Caco-2 (cell line): Measurements from ENCODE around the gene MAPK4. TPM values are rescaled to one million over a fixed set of nuclear protein-coding genes. Genes with fewer than 3 reads are reported as not detected.

Source experiments
- BruUV-seq: library from RNA; stranded (reverse); fragments of 400-500 nt; replicated peaks from 2 replicates; lab custom pipeline; 2021; lab: Mats Ljungman, UMichigan
- CTCF ChIA-PET: fragments of 300-600 bp; sonication (Branson Sonifier 250); formaldehyde crosslinking; loops from one replicate; lab custom pipeline; 2022; ENCODE audit warnings: antibody characterized with exemption; lab: Charles Lee
- POLR2A ChIA-PET: fragments of 300-600 bp; sonication (Branson Sonifier 250); formaldehyde crosslinking; loops from one replicate; lab custom pipeline; 2022; ENCODE audit warnings: antibody characterized with exemption; lab: Charles Lee
- DNase-seq, 2 experiments: peaks; one replicate each; pipeline versions ENCODE4 v3.0.0 to v3.0.0-alpha.2; 2020 to 2022
- H3K27me3 ChIP-seq: replicated peaks from 2 replicates; pipeline ENCODE4 v1.6.0; 2011; ENCODE audit warnings: low read length; ENCODE audit not compliant: control insufficient read depth, insufficient read depth
- H3K36me3 ChIP-seq: 2 replicates; pipeline ENCODE4 v1.5.1; 2011; ENCODE audit warnings: low read length; ENCODE audit not compliant: control insufficient read depth, insufficient read depth
- H3K4me1 ChIP-seq: fragments of 250-450 bp; sonication (Bioruptor Pico); 2 replicates; pipeline ENCODE4 v1.5.1; 2020; ENCODE audit warnings: mild to moderate bottlenecking
- H3K4me3 ChIP-seq: 2 replicates; pipeline ENCODE4 v1.5.1; 2011; ENCODE audit warnings: low read depth, mild to moderate bottlenecking, control low read depth, low read length
- H3K9me3 ChIP-seq: fragments of 250-450 bp; sonication (Bioruptor Pico); 2 replicates; pipeline ENCODE4 v1.5.1; 2020; ENCODE audit warnings: mild to moderate bottlenecking, moderate library complexity
- H3K27ac Mint-ChIP-seq: one replicate; pipeline ENCODE4 v1.8.0; 2022; ENCODE audit warnings: mixed read lengths; ENCODE audit not compliant: unreplicated experiment
- H3K27me3 Mint-ChIP-seq: one replicate; pipeline ENCODE4 v1.8.0; 2022; ENCODE audit warnings: mixed read lengths; ENCODE audit not compliant: insufficient read depth, unreplicated experiment
- H3K36me3 Mint-ChIP-seq: one replicate; pipeline ENCODE4 v1.8.0; 2022; ENCODE audit warnings: mild to moderate bottlenecking, mixed read lengths; ENCODE audit not compliant: insufficient read depth, unreplicated experiment
- H3K4me1 Mint-ChIP-seq: one replicate; pipeline ENCODE4 v1.8.0; 2022; ENCODE audit warnings: low read depth, mixed read lengths; ENCODE audit not compliant: unreplicated experiment
- H3K4me3 Mint-ChIP-seq: one replicate; pipeline ENCODE4 v1.8.0; 2022; ENCODE audit warnings: mild to moderate bottlenecking, moderate library complexity, mixed read lengths; ENCODE audit not compliant: unreplicated experiment
- H3K9me3 Mint-ChIP-seq: one replicate; pipeline ENCODE4 v1.8.0; 2022; ENCODE audit warnings: mixed read lengths; ENCODE audit not compliant: unreplicated experiment
- intact Hi-C: fragments of 100-400 bp; cut with micrococcal nuclease; formaldehyde crosslinking; loops from one replicate; pipeline ENCODE4 v1.10.0; 2022; ENCODE audit not compliant: unreplicated experiment
- total RNA-seq: library from RNA; stranded (reverse); gene quantifications from 2 replicates; pipeline ENCODE4 v1.2.3, GENCODE V29; 2022
- TF ChIP-seq, protein P1 (sequence below), 2 experiments: fragments of 200-600 bp in 1 of 2; IDR thresholded peaks; 1 replicate in 1 of 2; 2 replicates in 1 of 2; pipeline versions ENCODE4 v1.5.1 to v1.8.0; 2011 to 2022; ENCODE audit warnings: antibody characterized with exemption in 1 of 2, control low read depth in 1 of 2, inconsistent platforms in 1 of 2, low read depth in 1 of 2, low read length in 1 of 2, mild to moderate bottlenecking in 1 of 2, moderate library complexity in 1 of 2; ENCODE audit not compliant: insufficient read depth in 1 of 2, severe bottlenecking in 1 of 2, unreplicated experiment in 1 of 2

MAPK4 gene
- total RNA-seq, 1 experiment from 2014 or later = 0.88 TPM

DNA sequence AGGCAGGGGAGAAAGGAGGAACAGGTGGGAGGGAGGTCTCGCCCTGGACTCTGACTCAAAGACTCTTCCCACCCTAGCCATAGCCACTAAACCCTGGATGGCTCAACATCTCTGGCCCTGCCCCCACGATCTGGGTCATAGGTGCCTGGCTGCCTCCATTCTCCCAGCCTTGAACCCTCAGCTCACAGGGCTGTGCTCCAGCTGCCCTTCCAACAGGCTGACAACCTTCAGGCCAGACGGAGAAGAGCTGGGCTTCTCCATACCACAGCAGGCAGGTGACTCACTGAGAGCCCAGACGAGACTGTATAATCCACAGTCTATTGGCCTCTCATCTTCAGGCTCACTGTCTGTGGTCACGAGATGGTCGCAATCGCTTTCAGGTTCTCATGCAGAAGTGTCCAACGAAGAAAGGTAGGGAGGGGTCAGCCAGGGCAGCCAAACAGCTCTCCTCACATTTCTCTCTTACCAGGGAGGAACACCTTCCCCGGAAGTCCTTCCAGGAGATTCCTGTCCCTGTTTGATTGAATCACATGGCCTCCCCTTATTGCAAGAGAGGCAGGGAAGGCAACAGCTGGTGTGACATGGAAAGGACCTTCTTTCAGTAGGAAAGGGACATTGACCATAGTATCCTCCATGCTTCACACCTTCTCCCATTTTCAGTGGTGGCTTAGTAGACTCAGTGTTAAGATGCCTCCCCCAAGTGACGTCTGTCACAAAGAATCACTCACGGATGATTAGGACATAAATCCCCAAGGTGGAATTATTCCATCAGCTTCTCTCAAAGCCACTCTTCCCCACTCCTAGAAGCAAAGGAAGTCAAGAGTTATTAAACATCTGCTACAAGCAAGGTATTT lies 159.8 kb downstream of the MAPK4 start:
- no peaks in the 10 kb centered on the region for H3K4me1 ChIP-seq
- TF ChIP-seq, protein P1, sequence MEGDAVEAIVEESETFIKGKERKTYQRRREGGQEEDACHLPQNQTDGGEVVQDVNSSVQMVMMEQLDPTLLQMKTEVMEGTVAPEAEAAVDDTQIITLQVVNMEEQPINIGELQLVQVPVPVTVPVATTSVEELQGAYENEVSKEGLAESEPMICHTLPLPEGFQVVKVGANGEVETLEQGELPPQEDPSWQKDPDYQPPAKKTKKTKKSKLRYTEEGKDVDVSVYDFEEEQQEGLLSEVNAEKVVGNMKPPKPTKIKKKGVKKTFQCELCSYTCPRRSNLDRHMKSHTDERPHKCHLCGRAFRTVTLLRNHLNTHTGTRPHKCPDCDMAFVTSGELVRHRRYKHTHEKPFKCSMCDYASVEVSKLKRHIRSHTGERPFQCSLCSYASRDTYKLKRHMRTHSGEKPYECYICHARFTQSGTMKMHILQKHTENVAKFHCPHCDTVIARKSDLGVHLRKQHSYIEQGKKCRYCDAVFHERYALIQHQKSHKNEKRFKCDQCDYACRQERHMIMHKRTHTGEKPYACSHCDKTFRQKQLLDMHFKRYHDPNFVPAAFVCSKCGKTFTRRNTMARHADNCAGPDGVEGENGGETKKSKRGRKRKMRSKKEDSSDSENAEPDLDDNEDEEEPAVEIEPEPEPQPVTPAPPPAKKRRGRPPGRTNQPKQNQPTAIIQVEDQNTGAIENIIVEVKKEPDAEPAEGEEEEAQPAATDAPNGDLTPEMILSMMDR (IDR thresholded peaks at IDR 0.05; ENCODE audit: insufficient read depth in 1 of 2, low read depth in 1 of 2, low read length in 1 of 2, severe bottlenecking in 1 of 2, unreplicated experiment in 1 of 2) = no peak
- no peaks in the 10 kb centered on the region for H3K27me3 Mint-ChIP-seq
- CTCF ChIA-PET = no interaction called here
- H3K9me3 ChIP-seq = no peaks in the 10 kb centered on the region
- no peaks in the 10 kb centered on the region for H3K36me3 ChIP-seq
- POLR2A ChIA-PET = no interaction called here
- no peaks in the 10 kb centered on the region for H3K36me3 Mint-ChIP-seq
- no peak overlapping the region for H3K4me3 Mint-ChIP-seq
- no peak overlapping the region for H3K4me3 ChIP-seq
- DNase-seq = no peak
- no TSS peak for BruUV-seq
- H3K27me3 ChIP-seq = no peaks in the 10 kb centered on the region
- intact Hi-C loops = no loop called here
- H3K27ac Mint-ChIP-seq = no peak overlapping the region
- peaks cover 13% of the 10 kb centered on the region for H3K9me3 Mint-ChIP-seq
- no peaks in the 10 kb centered on the region for H3K4me1 Mint-ChIP-seq

DNA sequence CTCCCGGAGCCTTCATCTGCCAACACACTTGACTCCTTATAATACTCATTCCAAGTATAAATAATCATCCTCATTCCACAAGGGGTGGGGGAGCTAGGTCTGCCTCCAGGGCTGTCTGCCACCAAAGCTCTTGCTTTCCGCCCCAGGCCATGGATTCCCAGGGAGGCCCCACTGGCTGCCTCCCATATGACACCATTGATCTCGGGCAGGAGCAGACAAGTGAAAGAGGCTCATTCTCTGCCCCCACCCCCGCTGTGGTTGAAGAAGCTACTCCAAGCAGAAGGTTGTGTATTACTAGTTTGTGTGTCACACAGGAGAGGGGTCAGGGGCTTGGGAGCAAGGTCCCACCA lies 160.4 kb downstream of the MAPK4 start:
- no peak for DNase-seq
- TF ChIP-seq, protein P1 (IDR thresholded peaks at IDR 0.05; ENCODE audit: insufficient read depth in 1 of 2, low read depth in 1 of 2, low read length in 1 of 2, severe bottlenecking in 1 of 2, unreplicated experiment in 1 of 2) = no peak
- intact Hi-C loops = no loop called here
- no peaks in the 10 kb centered on the region for H3K4me1 Mint-ChIP-seq
- H3K4me1 ChIP-seq = no peaks in the 10 kb centered on the region
- H3K9me3 Mint-ChIP-seq = peaks cover 13% of the 10 kb centered on the region
- no peak overlapping the region for H3K4me3 Mint-ChIP-seq
- no peaks in the 10 kb centered on the region for H3K27me3 ChIP-seq
- no peak overlapping the region for H3K4me3 ChIP-seq
- BruUV-seq = no TSS peak
- ChIA-PET CTCF (no interaction called here), POLR2A (no interaction called here)
- no peak overlapping the region for H3K27ac Mint-ChIP-seq
- H3K27me3 Mint-ChIP-seq = no peaks in the 10 kb centered on the region
- H3K36me3 ChIP-seq = no peaks in the 10 kb centered on the region
- no peaks in the 10 kb centered on the region for H3K9me3 ChIP-seq
- H3K36me3 Mint-ChIP-seq = no peaks in the 10 kb centered on the region

GRCh38 chr18:50721006-50721405 lies 161.1 kb downstream of the MAPK4 start:
- no peak overlapping the region for H3K27ac Mint-ChIP-seq
- H3K4me1 ChIP-seq = no peaks in the 10 kb centered on the region
- H3K36me3 Mint-ChIP-seq = no peaks in the 10 kb centered on the region
- CTCF ChIA-PET = no interaction called here
- H3K27me3 Mint-ChIP-seq = no peaks in the 10 kb centered on the region
- POLR2A ChIA-PET = no interaction called here
- H3K4me1 Mint-ChIP-seq = no peaks in the 10 kb centered on the region
- intact Hi-C loops = no loop called here
- TF ChIP-seq, protein P1 (IDR thresholded peaks at IDR 0.05; ENCODE audit: insufficient read depth in 1 of 2, low read depth in 1 of 2, low read length in 1 of 2, severe bottlenecking in 1 of 2, unreplicated experiment in 1 of 2) = no peak
- BruUV-seq = no TSS peak
- H3K9me3 Mint-ChIP-seq = peaks cover 7% of the 10 kb centered on the region
- H3K27me3 ChIP-seq = no peaks in the 10 kb centered on the region
- H3K4me3 Mint-ChIP-seq = no peak overlapping the region
- H3K9me3 ChIP-seq = no peaks in the 10 kb centered on the region
- H3K36me3 ChIP-seq = no peaks in the 10 kb centered on the region
- no peak overlapping the region for H3K4me3 ChIP-seq
- no peak for DNase-seq
